ENCODE measurements around the gene CTNNA2.

The CTNNA2 gene

DNA sequence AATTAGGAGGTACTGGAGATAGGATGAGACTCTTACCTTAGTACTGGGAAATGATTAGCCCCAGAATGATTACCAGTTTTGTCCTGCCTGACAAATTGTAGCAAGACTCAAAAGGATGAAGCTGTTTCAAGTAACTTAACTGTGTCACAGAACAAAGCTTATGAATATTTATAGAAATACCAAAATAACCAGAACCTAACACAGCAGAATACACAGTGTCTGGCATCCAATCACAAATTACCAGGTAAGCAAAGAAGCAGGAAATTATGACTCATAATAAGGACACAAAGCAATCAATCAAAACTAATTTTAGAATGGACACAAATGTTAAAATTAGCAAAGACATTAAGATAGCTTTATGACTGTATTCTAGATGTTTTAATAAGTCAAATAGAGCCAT lies 91.9 kb downstream of the CTNNA2 start:
- DNase-seq (ENCODE audit: low read depth in 2 of 2): no peak
- TF ChIP-seq, protein P1, sequence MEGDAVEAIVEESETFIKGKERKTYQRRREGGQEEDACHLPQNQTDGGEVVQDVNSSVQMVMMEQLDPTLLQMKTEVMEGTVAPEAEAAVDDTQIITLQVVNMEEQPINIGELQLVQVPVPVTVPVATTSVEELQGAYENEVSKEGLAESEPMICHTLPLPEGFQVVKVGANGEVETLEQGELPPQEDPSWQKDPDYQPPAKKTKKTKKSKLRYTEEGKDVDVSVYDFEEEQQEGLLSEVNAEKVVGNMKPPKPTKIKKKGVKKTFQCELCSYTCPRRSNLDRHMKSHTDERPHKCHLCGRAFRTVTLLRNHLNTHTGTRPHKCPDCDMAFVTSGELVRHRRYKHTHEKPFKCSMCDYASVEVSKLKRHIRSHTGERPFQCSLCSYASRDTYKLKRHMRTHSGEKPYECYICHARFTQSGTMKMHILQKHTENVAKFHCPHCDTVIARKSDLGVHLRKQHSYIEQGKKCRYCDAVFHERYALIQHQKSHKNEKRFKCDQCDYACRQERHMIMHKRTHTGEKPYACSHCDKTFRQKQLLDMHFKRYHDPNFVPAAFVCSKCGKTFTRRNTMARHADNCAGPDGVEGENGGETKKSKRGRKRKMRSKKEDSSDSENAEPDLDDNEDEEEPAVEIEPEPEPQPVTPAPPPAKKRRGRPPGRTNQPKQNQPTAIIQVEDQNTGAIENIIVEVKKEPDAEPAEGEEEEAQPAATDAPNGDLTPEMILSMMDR (IDR thresholded peaks at IDR 0.05; ENCODE audit: low read depth, low read length): no peak
- no peak overlapping the region for H3K4me3 ChIP-seq (replicated peaks in 1 of 2; ENCODE audit: low read depth in 2 of 2, low read length in 2 of 2)

DNA sequence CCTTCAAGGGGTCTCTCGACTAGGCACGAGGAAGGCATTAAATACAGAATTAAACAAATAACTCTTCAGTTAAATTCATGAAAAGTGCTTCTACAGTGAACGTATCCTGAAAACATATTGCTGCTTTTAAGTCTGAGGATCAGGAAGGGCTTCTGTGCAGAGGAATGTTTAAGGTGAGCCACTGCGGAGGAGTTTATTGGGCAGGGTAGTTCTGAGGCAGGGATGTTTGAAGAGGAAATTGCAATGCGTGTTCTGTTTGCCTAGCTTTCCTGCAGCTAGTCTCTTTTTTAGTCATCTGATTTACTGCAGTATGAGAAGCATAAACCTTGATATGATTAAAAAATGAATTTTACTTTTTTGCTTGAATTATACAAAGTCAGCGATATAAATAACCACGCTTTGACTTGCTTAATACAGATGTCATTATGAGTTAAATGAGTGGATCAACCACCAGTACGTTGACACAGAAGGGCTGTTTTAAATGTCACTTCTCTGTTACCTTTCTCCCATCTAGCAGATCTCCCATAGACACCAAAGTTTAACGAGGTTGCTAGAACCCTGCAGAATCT lies 98.7 kb downstream of the CTNNA2 start:
- DNase-seq (ENCODE audit: low read depth in 2 of 2): no peak
- H3K4me3 ChIP-seq (replicated peaks in 1 of 2; ENCODE audit: low read depth in 2 of 2, low read length in 2 of 2): no peak overlapping the region
- TF ChIP-seq, protein P1 (IDR thresholded peaks at IDR 0.05; ENCODE audit: low read depth, low read length): no peak

GRCh38 chr2:79612999-79613398 lies 100.1 kb downstream of the CTNNA2 start:
- no peak overlapping the region for H3K4me3 ChIP-seq (replicated peaks in 1 of 2; ENCODE audit: low read depth in 2 of 2, low read length in 2 of 2)
- TF ChIP-seq, protein P1 (IDR thresholded peaks at IDR 0.05; ENCODE audit: low read depth, low read length): no peak
- no peak for DNase-seq (ENCODE audit: low read depth in 2 of 2)

DNA sequence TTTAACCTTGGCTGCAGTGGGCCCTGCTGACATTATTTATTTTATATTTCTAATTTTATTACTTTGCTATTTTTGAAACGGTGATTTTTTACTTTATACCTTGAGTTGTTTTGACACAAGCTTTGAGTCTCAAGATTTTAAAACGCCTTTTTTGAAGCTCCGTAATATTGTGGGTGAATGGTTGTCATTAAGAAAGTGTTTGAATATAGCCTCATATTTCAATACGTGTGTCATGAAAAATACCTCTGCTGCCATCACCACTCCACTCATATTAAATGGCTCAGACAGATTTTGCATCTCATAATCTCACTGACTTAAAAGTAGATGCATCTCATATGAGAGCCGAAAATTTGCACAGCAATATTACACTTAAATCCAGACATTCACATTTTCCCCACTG lies 106.6 kb downstream of the CTNNA2 start:
- no peak for DNase-seq (ENCODE audit: low read depth in 2 of 2)
- TF ChIP-seq, protein P1 (IDR thresholded peaks at IDR 0.05; ENCODE audit: low read depth, low read length): no peak
- H3K4me3 ChIP-seq (replicated peaks in 1 of 2; ENCODE audit: low read depth in 2 of 2, low read length in 2 of 2): no peak overlapping the region

DNA sequence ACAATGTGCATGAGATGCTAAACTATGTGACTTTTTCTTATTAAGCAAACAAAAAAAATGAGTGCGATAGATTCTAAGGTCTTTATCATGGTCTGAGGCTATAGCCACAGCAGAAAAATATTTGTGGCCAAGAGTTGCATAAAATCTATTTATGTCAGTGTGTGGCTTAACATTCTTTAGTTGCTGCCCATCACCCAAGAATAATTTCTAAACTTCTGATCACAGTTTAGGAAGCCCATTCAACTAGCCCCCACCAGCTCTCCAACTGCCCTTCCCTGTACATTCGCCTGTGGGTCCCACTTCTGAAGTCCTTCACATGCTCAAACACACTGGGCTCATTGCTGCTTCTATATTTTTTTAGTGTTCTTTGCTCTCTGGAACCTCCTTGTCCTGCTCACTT lies 107.1 kb downstream of the CTNNA2 start:
- no peak overlapping the region for H3K4me3 ChIP-seq (replicated peaks in 1 of 2; ENCODE audit: low read depth in 2 of 2, low read length in 2 of 2)
- DNase-seq (ENCODE audit: low read depth in 2 of 2): no peak
- TF ChIP-seq, protein P1 (IDR thresholded peaks at IDR 0.05; ENCODE audit: low read depth, low read length): no peak

DNA sequence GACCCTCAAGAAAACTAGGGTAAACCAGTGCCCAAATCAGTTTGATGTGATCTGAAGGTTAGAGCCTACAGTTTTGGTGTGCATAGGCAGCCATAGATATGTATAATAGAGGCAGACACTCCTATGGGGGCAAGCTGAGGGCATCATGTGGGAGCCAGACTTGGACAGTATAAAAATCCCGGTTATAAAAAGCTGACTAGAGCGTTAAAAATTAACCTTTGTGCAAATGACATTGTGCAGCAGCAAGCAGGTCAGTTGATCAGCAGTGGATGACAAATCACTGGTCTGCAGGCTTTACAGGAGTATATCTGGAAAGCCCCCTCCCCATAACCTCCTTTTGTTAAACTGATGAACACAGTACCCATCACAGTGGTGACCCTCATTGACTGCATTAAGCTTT lies 107.8 kb downstream of the CTNNA2 start:
- no peak overlapping the region for H3K4me3 ChIP-seq (replicated peaks in 1 of 2; ENCODE audit: low read depth in 2 of 2, low read length in 2 of 2)
- DNase-seq (ENCODE audit: low read depth in 2 of 2): no peak
- TF ChIP-seq, protein P1 (IDR thresholded peaks at IDR 0.05; ENCODE audit: low read depth, low read length): no peak

- TF ChIP-seq, protein P1 (IDR thresholded peaks at IDR 0.05; ENCODE audit: low read depth, low read length): no peak
- no peak overlapping the region for H3K4me3 ChIP-seq (replicated peaks in 1 of 2; ENCODE audit: low read depth in 2 of 2, low read length in 2 of 2)
- no peak for DNase-seq (ENCODE audit: low read depth in 2 of 2)
Measured at GRCh38 chr2:79621252-79621651, 108.4 kb downstream of the CTNNA2 start.

Measured in cardiac fibroblast (primary cell).